GM12875 (cell line): ENCODE results near the gene HSPA12A.

Experiments used
- H3K4me3 ChIP-seq: one replicate; pipeline ENCODE4 v1.5.1; 2011; ENCODE audit warnings: low read depth, low read length, control low read depth
- TF ChIP-seq, protein P1 (sequence below): IDR thresholded peaks from 2 replicates; pipeline ENCODE4 v1.5.1; 2011; ENCODE audit warnings: low read depth, mild to moderate bottlenecking, control low read depth, inconsistent platforms, low read length, moderate library complexity, borderline replicate concordance; ENCODE audit not compliant: insufficient read depth

Gene HSPA12A

DNA sequence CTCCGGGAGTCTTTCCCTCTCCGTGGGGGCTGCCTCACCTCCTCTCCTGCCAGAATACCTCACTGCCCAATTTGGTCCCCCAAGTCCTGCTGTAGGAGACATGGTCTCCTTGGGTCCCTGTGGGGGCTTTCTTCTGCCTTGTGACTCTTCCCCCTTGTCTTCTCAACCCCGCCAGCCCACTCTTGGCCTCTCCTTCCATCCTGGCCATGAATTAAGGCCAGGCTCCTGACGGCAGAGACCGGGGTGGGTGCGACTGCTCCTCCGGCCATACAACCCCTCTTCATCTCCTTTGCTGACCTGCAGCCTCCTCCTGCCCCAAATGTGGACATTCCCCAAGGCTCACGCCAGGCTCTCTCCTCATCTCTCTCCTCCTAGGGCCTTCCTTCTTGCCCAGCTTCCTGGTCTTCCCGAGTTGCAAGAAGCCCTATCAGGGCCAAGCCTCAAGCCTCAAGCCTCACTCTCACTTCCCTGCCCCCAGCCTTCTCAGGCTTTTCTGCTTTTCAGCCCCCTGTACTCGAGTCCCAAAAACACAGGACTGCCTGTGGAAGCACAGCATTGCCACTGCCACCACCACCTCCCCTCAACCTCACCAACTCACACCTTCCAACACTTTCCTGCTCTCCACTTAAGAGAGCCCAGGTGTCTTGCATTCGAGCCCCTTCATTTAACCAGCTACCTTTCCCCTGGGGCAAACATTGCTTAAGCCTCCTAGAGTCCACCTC is 120.3 kb downstream of the HSPA12A start:
- TF ChIP-seq, protein P1, sequence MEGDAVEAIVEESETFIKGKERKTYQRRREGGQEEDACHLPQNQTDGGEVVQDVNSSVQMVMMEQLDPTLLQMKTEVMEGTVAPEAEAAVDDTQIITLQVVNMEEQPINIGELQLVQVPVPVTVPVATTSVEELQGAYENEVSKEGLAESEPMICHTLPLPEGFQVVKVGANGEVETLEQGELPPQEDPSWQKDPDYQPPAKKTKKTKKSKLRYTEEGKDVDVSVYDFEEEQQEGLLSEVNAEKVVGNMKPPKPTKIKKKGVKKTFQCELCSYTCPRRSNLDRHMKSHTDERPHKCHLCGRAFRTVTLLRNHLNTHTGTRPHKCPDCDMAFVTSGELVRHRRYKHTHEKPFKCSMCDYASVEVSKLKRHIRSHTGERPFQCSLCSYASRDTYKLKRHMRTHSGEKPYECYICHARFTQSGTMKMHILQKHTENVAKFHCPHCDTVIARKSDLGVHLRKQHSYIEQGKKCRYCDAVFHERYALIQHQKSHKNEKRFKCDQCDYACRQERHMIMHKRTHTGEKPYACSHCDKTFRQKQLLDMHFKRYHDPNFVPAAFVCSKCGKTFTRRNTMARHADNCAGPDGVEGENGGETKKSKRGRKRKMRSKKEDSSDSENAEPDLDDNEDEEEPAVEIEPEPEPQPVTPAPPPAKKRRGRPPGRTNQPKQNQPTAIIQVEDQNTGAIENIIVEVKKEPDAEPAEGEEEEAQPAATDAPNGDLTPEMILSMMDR = no peak
- H3K4me3 ChIP-seq = no peak overlapping the region

DNA sequence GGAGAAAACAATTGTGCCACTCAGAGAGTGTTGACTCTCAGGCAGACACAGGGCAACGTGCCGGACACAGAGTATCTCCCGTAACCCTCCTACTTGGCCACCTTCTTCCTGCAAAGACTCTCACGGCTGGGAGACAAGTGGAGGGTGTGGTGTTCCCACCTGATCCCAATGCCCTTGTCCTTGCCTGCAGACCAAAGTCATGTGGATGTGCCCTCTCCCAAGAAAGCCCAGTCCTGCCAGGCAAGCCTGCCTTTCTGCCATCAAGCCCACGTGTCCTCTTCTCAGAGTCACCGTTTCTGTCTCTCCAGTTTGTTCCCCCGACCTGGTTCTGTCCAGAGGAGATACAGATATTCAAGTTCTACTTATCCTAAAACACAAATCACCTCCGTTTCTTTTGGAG is 120.9 kb downstream of the HSPA12A start:
- no peak overlapping the region for H3K4me3 ChIP-seq
- TF ChIP-seq, protein P1 = no peak
